GM21825 (cell line): Measurements from ENCODE around the gene MRPL10.

Experiments used
- ATAC-seq: cut with Tn5 transposase; IDR thresholded peaks from one replicate; pipeline ENCODE4 v1.9.1; 2021; ENCODE audit warnings: mild to moderate bottlenecking, moderate library complexity; ENCODE audit not compliant: unreplicated experiment

Gene MRPL10

DNA sequence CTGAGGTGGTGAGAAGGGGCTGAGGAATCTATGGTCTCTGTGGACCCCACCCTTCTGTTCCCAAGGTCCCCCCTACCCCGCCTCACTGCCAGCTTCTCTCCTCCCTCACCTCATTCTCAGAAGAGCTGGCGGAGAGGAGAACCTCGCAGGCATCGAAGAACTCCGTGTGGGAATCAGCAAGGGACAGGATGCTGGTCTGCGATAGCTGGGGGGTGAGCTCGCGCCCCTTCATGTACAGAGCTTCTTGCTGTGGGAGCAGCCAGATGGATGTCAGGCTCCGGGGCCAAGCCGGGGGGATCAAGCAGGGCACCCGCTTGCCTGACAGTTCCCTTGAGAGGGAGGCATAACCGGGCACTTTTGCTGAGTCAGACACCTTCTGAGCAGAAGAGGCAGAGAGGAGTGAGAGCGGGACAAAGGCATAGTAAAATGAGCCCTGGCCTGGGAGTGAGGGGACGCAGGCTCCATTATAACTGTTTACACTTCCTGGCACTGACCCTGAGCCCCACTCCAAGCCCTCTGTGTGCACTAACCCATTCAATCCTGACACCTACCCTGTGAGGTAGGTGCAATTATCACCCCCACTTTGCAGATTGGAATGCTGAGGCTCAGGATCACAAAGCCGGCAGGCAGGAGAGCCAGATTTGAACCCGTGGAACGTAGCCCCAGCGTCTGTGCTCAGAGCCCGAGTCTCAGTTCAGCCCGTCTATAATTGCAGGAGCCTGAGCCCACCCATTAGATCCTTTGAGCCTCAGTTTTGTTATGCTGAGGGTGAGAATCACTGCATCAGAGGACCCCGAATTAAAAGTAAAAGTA lies 16.0 kb downstream of the MRPL10 start:
- ATAC-seq: no peak

DNA sequence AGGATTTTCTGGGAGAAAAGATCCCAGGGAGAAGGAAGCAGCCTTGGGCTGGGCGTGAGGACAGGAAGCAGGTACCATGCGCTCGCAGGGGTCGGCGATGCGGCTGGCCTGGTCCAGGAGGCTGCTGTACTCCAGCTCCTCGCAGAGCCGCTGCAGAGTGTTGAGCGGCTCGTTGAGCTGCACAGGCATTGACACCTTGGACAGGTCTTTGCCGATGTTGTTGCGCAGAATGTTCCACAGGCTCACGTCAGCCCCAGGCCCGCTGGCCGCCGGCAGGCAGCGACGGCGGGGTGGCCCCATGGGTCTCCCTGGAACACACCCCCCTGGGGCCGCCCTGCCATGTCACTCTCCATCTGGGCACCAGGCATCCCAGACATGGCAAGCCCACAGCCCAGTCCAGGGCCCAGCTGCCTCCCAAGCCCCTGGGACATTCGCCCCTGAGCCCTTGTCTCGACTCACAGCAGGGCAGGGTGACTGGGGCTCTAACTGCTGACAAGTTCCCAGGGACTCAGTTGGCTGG lies 17.8 kb downstream of the MRPL10 start:
- no peak for ATAC-seq

DNA sequence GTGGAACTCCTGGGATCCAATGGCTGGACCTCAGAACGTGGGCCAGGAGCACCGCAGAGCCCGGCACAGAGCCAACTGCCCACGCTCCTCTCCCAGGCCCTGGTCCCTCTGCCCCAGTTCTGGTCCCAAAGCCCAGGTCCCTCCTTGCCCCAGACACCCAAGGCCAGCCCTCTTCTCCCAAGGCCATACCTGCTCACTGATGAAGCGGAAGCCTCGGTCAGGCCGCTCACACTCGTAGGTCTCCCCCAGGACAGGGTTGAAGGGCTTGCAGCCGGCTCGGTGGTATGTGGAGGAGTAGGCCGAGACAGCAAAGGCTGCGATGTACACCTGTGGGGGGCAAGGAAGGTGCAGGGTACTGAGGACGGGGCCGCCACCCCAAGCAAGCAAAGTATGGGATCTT lies 18.3 kb downstream of the MRPL10 start:
- no peak for ATAC-seq

DNA sequence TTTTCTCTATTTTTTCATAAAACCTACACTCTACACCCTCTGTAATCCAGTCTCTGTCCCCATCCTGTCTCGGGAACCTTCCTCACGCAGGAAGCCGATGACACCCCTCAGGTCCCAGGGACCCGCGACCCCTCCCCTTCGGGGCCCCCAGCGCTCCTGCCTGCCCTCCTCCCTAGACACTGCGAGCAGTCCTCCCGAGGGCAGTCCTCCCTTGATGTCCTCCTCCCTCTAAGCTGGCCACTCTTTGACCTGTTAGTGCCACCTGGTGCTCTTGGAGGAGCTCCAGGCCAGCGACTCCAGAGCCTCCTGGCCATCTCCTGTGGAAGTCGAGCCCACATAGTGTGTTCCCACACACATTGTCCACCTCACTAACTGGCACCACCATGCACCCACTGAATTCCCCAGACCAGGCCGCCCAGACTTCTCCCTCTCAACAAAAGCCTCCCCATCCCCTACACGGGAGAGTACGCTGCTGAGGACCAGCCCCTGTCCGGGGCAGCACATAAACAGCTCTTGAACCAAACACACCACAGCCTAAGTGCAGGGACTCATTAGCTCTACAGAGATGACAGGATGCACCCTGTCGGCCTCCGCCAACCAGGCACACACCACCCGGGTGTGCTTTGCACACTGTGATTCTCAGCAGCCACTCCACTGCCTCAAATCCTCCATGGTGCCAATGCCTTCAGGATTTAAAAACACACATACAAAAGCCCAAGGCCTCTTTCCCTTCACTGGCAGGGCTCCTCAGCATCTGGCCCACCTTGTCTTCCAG lies 19.0 kb downstream of the MRPL10 start:
- ATAC-seq: no peak

DNA sequence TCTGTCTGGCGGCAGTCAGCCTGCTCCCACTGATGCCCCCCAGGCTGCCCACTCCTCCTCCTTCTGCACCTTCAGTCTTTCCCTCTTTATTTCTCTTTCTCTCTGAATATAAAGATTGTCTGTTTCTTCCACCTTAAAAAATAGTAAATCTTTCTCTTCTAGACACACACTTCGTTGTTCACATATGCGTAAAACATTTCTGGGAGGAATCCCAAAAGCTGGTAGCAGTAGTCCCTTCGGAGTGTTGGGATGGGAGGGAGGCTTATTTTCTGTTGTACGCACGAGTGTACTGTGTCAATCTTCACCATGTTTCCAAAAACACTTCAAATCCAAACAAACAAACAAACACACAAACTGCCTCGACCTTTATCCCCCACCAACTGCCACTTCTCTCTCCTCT lies 19.6 kb downstream of the MRPL10 start:
- ATAC-seq: no peak

DNA sequence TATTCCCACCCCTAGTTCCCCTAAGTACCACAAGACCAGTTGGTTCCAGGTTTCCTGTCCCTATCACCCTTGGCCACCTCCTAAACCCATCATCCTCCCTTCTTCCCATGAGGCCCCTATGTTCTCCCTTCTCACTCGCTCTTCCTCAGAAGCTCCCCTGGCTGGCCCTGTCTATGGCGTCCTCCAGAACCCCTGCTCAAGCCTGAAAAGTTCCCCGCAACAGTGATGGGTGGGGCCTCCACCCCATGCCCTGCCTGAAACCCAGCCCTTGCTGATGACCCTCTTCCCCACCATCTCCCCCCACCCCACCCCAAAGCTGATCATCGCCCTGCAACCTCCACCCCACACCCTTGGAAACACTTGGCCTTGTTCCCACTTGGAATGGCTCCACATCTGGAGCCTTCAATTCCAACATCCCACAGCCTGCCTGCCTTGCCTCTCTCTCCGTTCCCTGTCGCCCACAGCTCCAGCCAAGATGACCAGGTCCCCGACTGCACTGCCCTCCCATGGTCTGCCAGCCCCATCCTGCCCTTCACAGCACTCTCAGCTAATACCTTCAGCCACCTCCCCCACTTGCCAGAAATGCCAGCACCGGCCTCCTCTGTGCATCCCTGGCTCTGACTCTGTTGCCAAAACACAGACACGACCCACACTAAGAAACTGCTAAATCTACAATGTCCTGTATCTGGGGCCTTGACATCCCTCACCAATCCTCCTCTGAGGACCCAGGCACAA lies 20.3 kb downstream of the MRPL10 start:
- no peak for ATAC-seq

DNA sequence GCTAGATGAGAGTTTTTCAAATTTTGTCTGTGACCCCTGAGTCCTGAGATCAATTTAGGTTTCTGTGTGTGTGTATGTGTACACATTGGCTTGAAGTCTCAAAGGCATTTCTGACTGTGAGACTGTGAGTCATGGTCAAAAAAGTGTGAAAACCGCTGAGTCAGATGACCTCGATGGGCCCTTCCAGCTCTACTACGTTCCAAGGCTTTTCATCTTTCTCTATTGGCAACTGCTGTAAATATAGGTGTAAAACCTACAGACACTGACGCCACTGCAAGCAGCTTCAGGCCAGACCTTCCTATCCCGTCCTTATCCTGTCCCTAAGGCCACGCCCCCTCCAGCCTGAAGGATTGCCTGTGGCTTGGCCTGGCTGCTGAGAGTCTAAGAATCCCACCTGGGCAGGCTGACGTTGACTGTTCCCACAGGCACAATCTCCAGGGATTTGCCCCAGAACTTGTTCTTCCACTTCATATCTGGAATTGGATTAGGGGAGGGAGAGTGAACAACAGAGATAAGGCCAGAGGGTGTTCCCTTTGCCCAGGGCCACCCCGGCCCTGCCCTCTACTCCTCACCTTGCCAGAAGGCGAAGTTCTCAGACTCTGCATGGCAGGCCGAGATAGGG lies 21.0 kb downstream of the MRPL10 start:
- ATAC-seq: no peak

DNA sequence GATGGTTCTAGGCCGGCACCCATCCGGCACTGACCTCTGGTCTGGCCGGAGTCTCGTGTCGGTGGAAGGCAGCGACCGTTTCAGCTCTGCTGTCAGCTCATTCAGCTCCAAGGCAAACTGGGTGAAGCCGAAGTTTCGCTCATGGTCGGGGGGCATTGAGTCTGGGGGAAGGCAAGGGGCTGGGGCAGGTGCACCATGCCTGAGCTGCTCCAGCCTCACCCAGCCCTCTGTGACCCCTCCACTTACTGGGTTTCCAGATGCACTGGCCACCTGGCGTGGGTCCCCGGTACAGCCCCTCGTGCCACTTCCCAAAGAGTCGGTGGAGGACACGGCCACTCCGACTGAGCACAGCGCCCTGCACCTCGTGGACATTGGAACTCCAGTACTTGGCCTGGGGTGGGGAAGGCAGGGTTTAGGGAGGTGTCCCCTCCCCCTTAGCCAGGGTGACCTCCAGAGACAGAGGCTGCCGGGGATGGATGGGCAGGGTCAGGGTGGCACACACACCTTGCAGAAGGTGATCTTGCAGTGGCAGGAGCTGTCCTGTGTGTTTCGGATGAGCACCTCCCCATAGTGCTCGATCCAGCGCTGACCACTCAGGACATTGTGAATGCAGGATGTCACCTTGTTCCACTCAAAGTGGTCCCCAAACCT lies 22.4 kb downstream of the MRPL10 start:
- ATAC-seq: no peak

DNA sequence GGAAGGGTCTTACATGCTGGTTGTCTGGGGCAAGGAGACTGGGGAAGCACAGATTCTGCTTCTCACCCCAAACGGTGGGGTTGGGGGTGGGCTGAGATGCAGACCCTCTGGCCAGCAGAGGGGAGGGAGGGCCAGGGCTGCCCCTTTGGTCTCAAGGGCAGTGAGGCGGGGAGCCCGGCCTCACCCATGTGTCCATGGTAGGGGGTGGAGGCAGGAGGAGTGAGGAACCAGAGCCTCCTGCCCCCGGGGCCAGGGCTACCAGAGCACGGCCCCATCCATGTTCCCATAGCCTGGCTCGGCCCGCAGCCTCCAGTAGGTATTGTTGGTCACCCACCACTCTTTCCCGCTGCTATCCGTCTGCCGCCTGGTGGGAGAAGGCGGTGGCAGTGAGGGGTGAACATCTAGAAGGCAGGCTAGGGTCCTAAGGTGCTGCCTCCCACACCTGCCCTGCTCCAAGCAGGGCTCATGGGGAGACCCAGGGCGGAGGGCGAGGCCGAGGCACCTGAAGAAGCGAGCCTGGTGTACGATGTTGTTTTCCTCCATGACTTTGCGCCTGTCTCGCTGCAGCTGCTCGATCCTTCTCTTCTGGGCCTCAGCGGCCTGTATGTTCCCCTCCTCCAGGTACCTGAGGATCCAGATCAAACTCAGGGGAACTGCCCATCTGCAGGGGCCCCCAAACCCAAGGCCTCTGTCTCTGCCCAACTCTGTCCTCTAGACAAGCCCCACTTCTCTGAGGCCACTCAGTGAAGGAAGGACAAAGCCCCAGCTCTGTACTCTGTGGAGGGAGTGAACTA lies 23.1 kb downstream of the MRPL10 start:
- no peak for ATAC-seq

DNA sequence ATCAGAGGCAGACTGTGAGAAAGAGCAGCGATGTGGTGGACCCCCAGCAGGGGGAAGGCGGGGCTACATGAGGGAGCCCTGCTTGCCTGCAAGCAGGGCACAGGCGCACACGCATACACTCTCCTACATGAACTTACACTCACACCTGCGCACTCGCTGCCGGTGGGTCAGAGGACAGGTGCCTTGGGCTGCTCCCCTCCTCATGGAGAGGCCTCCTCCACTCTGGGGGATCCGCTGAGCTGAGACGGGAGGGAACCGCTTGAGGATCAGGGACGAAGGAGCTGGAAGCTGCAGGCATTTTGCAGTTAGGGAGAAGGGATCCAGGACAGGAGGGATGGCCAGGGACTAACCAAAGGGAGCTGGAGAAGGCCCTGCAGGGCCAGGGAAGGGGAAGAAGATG lies 23.9 kb downstream of the MRPL10 start:
- no peak for ATAC-seq

DNA sequence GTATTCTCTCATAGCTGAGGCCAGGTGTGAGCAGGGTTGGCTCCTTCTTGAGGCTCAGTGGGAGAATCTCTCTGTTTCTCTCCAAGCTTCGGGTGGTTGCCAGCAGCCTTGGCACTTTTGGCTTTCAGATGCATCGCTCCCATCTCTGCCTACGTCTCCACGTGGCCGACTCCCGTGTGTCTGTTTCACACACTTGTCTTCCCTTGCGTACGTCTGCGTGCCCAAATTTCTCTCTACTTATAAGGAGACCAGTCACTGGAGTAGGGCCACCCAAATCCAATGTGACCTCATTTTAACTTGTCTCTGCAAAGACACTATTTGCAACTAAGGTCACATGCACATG lies 24.5 kb downstream of the MRPL10 start:
- ATAC-seq: no peak

DNA sequence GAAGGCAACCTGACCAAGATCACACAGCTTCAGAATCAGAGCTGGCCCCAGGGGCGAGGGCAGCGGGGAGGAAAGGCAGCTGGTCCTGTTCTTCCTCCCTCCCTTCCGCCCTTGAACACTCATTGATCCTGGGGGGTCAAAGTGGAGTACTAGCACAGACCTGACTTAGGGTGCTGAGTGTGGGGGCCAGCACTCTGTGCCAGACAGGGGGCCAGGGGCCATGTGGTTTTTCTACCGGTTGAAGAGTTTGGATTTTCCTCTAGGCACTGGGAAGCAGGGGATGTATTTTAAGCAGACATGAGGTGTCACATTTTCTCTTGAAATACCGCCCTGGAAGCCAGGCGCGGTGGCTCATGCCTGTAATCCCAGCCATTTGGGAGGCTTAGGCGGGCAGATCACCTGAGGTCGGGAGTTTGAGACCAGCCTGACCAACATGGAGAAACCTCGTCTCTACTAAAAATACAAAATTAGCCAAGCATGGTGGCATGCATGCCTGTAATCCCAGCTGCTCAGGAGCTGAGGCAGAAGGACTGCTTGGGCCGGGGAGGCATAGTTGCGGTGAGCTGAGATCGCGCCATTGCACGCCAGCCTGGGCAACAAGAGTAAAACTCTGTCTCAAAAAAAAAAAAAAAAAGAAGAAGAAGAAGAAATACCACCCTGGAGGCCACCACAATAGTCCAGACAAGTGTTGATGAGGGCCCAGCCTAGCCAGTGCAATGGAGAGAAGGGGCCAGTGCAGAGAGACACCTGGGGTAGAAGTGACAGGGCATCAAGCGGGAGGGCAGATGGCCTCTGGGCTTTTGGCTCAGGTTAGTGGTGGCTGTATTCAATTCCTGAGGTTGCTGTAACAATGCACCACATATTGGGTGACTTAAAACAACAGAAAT lies 25.1 kb downstream of the MRPL10 start:
- ATAC-seq: no peak

DNA sequence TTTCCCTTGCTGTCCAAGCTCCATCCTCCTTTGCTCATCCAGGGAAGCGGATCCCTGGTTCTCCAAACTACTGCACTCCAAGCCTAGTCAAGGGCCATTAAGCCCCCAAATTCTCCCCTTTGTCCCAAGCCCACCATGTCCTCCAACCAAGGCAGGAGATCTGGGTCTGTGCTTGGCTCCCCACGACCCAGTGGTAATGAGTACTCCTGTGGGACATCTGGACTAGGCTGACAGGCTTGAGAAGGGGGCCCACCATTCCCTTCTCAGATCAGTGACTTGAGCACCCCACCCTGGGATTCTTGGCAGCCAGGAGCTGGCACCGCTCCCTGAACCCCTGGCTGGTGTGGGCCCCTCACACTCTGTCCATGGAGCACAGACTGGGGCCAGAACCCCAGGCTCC lies 26.9 kb downstream of the MRPL10 start:
- ATAC-seq: no peak

DNA sequence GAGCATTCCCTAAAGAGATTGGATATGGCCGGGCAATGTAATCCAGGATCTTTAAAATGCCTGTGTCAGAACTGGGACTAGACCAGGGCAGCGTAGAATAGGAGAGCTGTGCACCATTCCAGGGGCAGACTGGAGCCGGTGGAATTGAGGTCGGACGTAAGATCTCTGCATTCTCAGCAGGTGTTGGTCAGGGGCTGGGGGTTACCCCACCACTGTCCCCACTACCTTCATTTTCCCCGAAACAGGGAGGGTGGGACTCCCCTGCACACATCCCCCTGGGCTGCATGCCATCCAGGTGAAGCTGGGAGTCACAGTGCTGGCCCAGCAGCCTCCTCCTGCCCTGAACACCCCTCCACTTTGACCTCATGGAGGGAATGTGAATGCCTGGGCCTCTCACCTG lies 27.6 kb downstream of the MRPL10 start:
- ATAC-seq: no peak

DNA sequence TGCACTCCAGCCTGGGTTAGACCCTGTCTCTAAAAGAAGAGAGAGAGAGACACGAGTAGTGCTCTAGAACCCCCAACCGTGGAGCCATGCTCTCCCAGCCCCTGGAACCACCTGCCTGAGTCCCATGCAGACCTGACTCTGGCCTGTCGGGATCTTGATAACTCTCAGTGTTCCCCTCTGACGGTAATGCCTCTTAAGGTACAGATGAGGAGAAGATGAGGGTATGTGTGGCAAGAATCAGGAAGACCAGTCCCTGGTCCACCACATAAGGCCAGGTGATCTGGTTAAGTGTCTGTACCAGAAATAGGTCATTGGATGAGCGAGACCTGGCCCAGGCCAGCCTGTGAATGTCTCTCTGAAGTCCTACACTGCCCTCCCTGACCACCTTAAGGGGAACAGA lies 28.1 kb downstream of the MRPL10 start:
- no peak for ATAC-seq

DNA sequence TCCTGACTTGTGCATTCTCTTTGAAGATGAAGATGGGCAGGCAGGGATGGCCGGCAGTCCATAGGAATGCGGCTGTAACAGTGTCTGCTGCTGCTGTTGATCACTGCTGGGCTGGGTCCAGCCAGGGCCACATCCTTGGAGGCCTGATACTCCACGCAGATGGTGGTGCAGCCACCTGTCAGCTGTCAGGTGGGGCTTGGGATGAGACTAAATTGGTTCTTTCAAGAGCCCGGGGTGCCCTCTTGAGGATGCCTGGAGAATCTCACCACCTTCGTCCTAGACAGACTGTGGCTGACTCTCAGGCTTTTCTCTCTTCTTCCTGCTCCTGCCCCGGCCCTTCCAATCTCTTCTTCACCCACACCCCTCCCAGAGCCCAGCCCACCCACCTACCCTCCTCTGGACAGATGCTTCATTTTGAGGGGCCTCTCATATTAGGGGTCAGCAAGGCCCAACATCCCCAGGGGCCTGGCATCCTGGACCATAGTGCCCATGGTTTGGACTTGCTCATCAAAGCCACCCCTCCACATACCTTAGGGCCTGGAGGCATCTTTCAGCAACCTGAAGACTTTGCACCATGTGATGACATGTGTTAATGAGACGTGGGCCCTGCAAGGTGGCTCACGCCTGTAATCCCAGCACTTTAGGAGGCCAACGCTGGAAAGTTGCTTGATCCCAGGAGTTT lies 28.9 kb downstream of the MRPL10 start:
- peak; percentile 50 for ATAC-seq

DNA sequence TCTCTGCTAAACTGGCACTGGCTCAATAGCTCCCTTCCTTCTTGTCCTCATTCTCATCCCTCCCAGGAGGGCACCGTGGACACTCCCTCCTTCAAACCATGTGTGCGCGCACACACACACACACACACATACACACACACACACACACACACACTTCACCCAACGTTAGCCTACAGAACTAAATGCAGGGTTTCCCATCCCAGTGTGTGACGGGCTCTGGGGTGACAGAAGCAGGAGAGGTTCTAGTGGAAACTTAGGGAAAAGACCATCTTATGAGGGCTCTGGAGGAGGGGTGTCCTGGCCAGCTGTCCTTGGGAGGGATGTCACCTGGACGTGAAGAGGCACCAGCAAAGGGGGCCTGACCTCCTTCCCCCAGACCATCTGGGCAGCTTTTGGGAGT lies 29.4 kb downstream of the MRPL10 start:
- no peak for ATAC-seq

DNA sequence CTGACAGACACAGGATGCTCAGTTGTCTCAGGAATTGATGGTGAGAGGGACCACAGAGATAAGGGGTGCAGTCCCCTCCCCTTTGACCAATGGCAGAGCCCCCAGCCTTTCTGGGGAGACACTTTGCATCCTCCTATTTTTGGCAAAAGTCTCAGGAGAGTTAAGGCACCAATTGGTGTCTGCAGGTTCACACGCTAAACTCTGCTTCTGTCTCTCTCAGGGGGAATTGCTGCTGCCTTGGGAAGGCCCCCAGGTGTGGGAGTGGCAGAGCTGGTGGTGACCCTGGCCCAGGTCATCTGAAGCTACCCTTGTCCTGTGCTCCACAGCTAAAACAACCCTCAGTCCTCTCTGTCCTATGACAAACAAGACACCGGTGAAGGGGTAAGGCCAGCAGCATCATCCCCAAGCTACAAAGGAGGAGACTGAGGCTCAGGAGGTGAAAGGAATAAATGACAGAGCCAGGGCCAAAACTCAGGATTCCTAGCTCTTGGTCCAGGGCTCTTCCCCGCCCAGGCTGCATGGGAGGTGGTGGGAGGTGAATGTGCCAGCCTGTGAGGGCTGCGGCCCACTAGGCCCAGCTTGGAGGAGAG lies 30.1 kb downstream of the MRPL10 start:
- ATAC-seq: no peak
